Activated CD8-positive, alpha-beta memory T cell treated with anti-CD3 and anti-CD28 coated beads, Interleukin-2, amount 50 U/mL, for 4 hours (primary cell): Measurements from ENCODE around the gene PDXK.
A peak's percentile ranks its signal among the peaks of the same experiment; 100 is the strongest.

ENCODE experiments used
- DNase-seq: peaks from one replicate; pipeline ENCODE4 v3.0.0-alpha.2; 2020

Gene PDXK

GRCh38 chr21:43785134-43785533 is 66.2 kb downstream of the PDXK start:
- DNase-seq: no peak

- no peak for DNase-seq
Observed at GRCh38 chr21:43786300-43786806, 67.4 kb downstream of the PDXK start.

GRCh38 chr21:43786807-43787440 is 68.0 kb downstream of the PDXK start:
- DNase-seq: no peak

- DNase-seq: peak; percentile 94
Observed at GRCh38 chr21:43789276-43790009, 70.5 kb downstream of the PDXK start, which contains the start of gene RRP1. Gene RRP1, plus strand, starts transcription at chr21:43789577. Its CDS starts 53 bp downstream, at chr21:43789630.

- no peak for DNase-seq
Observed at GRCh38 chr21:43790010-43790524, 71.1 kb downstream of the PDXK start.

- DNase-seq: no peak
Observed at GRCh38 chr21:43792406-43792805, 73.5 kb downstream of the PDXK start.

- DNase-seq: no peak
Observed at GRCh38 chr21:43793243-43793642, 74.3 kb downstream of the PDXK start.

- no peak for DNase-seq
Observed at GRCh38 chr21:43794311-43794710, 75.4 kb downstream of the PDXK start.

GRCh38 chr21:43794857-43795256 is 75.9 kb downstream of the PDXK start:
- no peak for DNase-seq

- DNase-seq: no peak
Observed at GRCh38 chr21:43797415-43797814, 78.5 kb downstream of the PDXK start.

- DNase-seq: no peak
Observed at GRCh38 chr21:43797925-43798715, 79.2 kb downstream of the PDXK start.

- DNase-seq: no peak
Observed at GRCh38 chr21:43799301-43799840, 80.4 kb downstream of the PDXK start.

- no peak for DNase-seq
Observed at GRCh38 chr21:43800124-43800523, 81.2 kb downstream of the PDXK start.

- DNase-seq: no peak
Observed at GRCh38 chr21:43800566-43800965, 81.6 kb downstream of the PDXK start.

GRCh38 chr21:43801006-43801783 is 82.3 kb downstream of the PDXK start:
- no peak for DNase-seq

GRCh38 chr21:43802713-43803313 is 83.9 kb downstream of the PDXK start:
- DNase-seq: no peak

GRCh38 chr21:43803558-43804300 is 84.8 kb downstream of the PDXK start:
- no peak for DNase-seq

- DNase-seq: no peak
Observed at GRCh38 chr21:43805275-43805800, 86.4 kb downstream of the PDXK start.

GRCh38 chr21:43806017-43806710 is 87.2 kb downstream of the PDXK start:
- no peak for DNase-seq

GRCh38 chr21:43808367-43808766 is 89.4 kb downstream of the PDXK start:
- DNase-seq: no peak
